Cardiac muscle cell (in vitro differentiated cells and primary cell): ENCODE data around the gene CHP1. TPM values are rescaled to one million over a fixed set of nuclear protein-coding genes. Genes with fewer than 3 reads are reported as not detected.
"Not testable (repeated sequence)": the region's sequence is repeated elsewhere in the genome, so short reads cannot be mapped to it uniquely, and the experiment has no call there.

Experiments
- DNase-seq, 2 donors: peaks; one replicate each; pipeline versions ENCODE4 v3.0.0 to v3.0.0-alpha.2; 2010 to 2017; ENCODE audit warnings: low read depth in 1 of 2, low spot score in 1 of 2
- H3K27ac ChIP-seq: fragments of 200-600 bp; sonication (generic); 2 replicates; pipeline ENCODE4 v1.5.1; 2016
- H3K27me3 ChIP-seq: fragments of 200-600 bp; sonication (generic); 2 replicates; pipeline ENCODE4 v1.6.0; 2016; ENCODE audit warnings: control low read depth
- H3K36me3 ChIP-seq: fragments of 200-600 bp; sonication (generic); 2 replicates; pipeline ENCODE4 v1.5.1; 2016; ENCODE audit warnings: control low read depth
- H3K4me1 ChIP-seq: fragments of 200-600 bp; sonication (generic); 2 replicates; pipeline ENCODE4 v1.8.1; 2017; ENCODE audit warnings: low read depth, mild to moderate bottlenecking, mixed run types
- H3K4me3 ChIP-seq: fragments of 200-600 bp; sonication (generic); 2 replicates; pipeline ENCODE4 v1.5.1; 2016; ENCODE audit warnings: mild to moderate bottlenecking
- H3K9me3 ChIP-seq: fragments of 200-600 bp; sonication (generic); 2 replicates; pipeline ENCODE4 v1.5.1; 2017; ENCODE audit warnings: low read depth, mild to moderate bottlenecking, control low read depth
- polyA plus RNA-seq: library from polyadenylated mRNA; unstranded; fragments of >200 nt; fragmentation: Nextera tagmentation; extraction: Ambion mirVana; gene quantifications from 2 replicates; pipeline ENCODE4 v1.2.1, GENCODE V29; 2016
- total RNA-seq: library from RNA; depleted of rRNA; stranded (reverse); fragments of >200 nt; gene quantifications from 2 replicates; pipeline ENCODE4 v1.2.3, GENCODE V29; 2016
- TF ChIP-seq, protein P1 (sequence below): IDR thresholded peaks from 2 replicates; pipeline ENCODE4 v1.5.1; 2012; ENCODE audit warnings: low read depth, mild to moderate bottlenecking, low read length

CHP1 gene
- total and polyA plus RNA-seq, 2 experiments from 2014 or later: 32.9 to 233 TPM

DNA sequence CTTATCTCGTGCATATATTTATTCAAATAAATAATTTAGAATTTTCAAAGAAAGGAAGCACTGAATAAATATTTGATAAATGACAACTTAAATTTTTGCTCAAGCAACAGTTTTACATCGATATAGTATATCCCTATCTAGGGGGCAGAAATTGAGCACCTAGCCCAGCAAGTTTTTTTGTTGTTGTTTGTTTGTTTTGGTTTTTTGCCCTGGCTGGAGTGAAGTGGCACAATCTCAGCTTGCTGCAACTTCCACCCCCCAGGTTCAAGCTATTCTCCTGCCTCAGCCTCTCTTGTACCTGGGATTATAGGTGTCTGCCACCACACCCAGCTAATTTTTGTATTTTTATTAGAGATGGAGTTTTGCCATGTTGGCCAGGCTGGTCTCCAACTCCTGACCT is 58.9 kb downstream of the CHP1 start:
- H3K4me1 ChIP-seq: peaks cover 8% of the 10 kb centered on the region
- H3K27me3 ChIP-seq: no peaks in the 10 kb centered on the region
- H3K4me3 ChIP-seq: no peak overlapping the region
- H3K36me3 ChIP-seq: peaks cover 43% of the 10 kb centered on the region
- TF ChIP-seq, protein P1, sequence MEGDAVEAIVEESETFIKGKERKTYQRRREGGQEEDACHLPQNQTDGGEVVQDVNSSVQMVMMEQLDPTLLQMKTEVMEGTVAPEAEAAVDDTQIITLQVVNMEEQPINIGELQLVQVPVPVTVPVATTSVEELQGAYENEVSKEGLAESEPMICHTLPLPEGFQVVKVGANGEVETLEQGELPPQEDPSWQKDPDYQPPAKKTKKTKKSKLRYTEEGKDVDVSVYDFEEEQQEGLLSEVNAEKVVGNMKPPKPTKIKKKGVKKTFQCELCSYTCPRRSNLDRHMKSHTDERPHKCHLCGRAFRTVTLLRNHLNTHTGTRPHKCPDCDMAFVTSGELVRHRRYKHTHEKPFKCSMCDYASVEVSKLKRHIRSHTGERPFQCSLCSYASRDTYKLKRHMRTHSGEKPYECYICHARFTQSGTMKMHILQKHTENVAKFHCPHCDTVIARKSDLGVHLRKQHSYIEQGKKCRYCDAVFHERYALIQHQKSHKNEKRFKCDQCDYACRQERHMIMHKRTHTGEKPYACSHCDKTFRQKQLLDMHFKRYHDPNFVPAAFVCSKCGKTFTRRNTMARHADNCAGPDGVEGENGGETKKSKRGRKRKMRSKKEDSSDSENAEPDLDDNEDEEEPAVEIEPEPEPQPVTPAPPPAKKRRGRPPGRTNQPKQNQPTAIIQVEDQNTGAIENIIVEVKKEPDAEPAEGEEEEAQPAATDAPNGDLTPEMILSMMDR: no peak
- no peaks in the 10 kb centered on the region for H3K9me3 ChIP-seq
- no peak for DNase-seq
- H3K27ac ChIP-seq: no peak overlapping the region

GRCh38 chr15:41291065-41291631 is 60.1 kb downstream of the CHP1 start:
- no peak for DNase-seq
- H3K4me1 ChIP-seq: no peaks in the 10 kb centered on the region
- H3K27me3 ChIP-seq: no peaks in the 10 kb centered on the region
- no peaks in the 10 kb centered on the region for H3K9me3 ChIP-seq
- H3K4me3 ChIP-seq: no peak overlapping the region
- no peak overlapping the region for H3K27ac ChIP-seq
- peaks cover 39% of the 10 kb centered on the region for H3K36me3 ChIP-seq
- TF ChIP-seq, protein P1: no peak

DNA sequence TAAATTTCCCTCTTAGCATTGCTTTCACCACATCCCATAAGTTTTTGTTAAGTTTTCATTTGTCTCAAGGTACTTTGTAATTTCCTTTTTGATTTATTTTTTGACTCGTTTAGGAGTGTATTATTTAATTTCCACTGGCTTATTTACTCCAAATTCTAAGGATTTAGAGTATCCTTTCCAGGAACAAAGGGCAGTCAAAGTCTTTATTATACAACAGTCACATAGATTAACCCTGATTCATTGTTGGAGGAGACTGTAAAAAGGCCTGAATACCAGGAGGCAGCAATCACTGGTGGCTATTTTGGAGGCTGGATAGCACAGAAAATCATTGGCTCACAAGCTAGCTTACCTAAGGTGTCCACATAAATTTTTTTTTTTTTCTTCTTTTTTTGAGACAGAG is 61.5 kb downstream of the CHP1 start:
- Histone ChIP-seq H3K36me3 (peaks cover 37% of the 10 kb centered on the region), H3K4me3 (no peak overlapping the region), H3K27me3 (no peaks in the 10 kb centered on the region), H3K9me3 (no peaks in the 10 kb centered on the region), H3K4me1 (no peaks in the 10 kb centered on the region), H3K27ac (peak overlapping the region; percentile 60)
- DNase-seq: no peak
- TF ChIP-seq, protein P1: no peak

GRCh38 chr15:41301139-41301538 is 70.1 kb downstream of the CHP1 start:
- H3K36me3 ChIP-seq: peaks cover 40% of the 10 kb centered on the region
- not testable (repeated sequence) for H3K4me3 ChIP-seq, DNase-seq, H3K9me3 ChIP-seq, H3K4me1 ChIP-seq, H3K27me3 ChIP-seq
- peak overlapping the region; percentile 22 for H3K27ac ChIP-seq

DNA sequence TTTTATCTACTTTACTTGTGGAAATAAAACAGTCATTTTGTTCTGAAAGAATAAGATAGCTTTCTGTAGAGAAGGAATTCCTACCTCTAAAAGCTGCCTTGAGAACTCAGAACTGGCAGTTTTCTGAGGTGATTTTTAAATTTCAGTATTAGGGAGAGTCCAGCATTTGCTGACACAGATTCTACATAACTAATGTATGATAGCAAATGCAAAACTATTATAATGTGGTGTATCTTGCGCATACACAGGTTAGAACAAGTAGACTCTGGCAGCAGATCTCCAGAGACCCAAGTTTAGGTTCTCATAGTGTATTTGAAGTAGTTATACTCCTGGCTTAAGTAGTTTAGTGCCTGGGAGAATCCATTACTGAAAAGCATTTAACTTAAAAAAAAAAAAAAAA is 70.5 kb downstream of the CHP1 start:
- Histone ChIP-seq H3K36me3 (peaks cover 36% of the 10 kb centered on the region), H3K9me3 (no peaks in the 10 kb centered on the region), H3K27ac (peak overlapping the region; percentile 22), H3K4me1 (no peaks in the 10 kb centered on the region), H3K27me3 (no peaks in the 10 kb centered on the region), H3K4me3 (no peak overlapping the region)
- TF ChIP-seq, protein P1: no peak
- DNase-seq: no peak

DNA sequence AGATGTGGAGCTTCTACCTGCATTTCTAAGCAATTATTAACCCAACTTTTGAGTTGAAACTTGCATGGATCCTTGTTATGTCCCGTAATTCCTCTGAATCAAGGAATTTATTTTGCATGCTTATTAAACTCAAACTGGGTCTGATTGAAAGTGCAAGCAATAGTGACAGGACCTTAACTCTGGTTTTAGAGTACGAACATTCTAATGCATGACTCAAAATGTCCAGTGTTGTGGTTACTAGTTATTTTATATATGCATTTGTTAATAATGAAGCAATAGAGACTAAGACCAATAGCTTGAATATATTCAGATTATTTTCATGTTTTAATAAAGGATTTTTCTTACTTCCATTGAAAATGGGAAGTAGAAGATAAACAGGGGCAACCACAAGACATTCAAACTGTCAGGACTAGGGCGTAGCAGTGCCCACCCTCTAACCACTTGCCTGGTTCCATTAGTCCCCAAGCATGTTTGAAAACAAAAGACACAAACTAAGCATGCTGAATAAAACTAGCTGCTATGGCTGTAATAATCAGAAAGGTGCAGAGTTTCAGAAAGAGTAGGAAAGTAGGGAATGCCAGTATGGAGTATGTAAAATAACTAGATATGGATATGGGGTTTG is 73.2 kb downstream of the CHP1 start:
- H3K4me3 ChIP-seq: no peak overlapping the region
- H3K4me1 ChIP-seq: no peaks in the 10 kb centered on the region
- H3K27me3 ChIP-seq: no peaks in the 10 kb centered on the region
- H3K9me3 ChIP-seq: no peaks in the 10 kb centered on the region
- H3K36me3 ChIP-seq: peaks cover 11% of the 10 kb centered on the region
- DNase-seq: no peak
- TF ChIP-seq, protein P1: no peak
- peak overlapping the region; percentile 30 for H3K27ac ChIP-seq
